GM12878 (cell line): ENCODE measurements around the gene DPPA3.
"Not testable (repeated sequence)": the region's sequence is repeated elsewhere in the genome, so short reads cannot be mapped to it uniquely, and the experiment has no call there.

Source experiments
- CHD1 ChIP-seq: IDR thresholded peaks from 2 replicates; pipeline ENCODE4 v1.6.1; 2012; ENCODE audit warnings: low read depth, low read length, improper control_type of control experiment
- CREM ChIP-seq: IDR thresholded peaks from 2 replicates; pipeline ENCODE4 v1.6.1; 2014; ENCODE audit warnings: antibody characterized with exemption, low read depth
- GATAD2B ChIP-seq: fragments of 450-650 bp; conservative IDR thresholded peaks from 2 replicates; pipeline ENCODE4 v1.6.1; 2017; ENCODE audit warnings: low read depth, mild to moderate bottlenecking, moderate library complexity
- NFIC ChIP-seq: IDR thresholded peaks from 2 replicates; pipeline ENCODE4 v1.6.1; 2012; ENCODE audit warnings: low read depth, mild to moderate bottlenecking, inconsistent platforms, low read length, moderate library complexity
- NR2F1 ChIP-seq: fragments of 450-650 bp; conservative IDR thresholded peaks from 2 replicates; pipeline ENCODE4 v1.6.1; 2017; ENCODE audit warnings: mild to moderate bottlenecking
- RAD51 ChIP-seq: fragments of 450-650 bp; IDR thresholded peaks from 2 replicates; pipeline ENCODE4 v1.6.1; 2016; ENCODE audit warnings: moderate library complexity, mild to moderate bottlenecking, inconsistent platforms
- SMC3 ChIP-seq: IDR thresholded peaks from 2 replicates; pipeline ENCODE4 v1.6.1; 2011; ENCODE audit warnings: low read length, improper control_type of control experiment, borderline replicate concordance
- SRF ChIP-seq, 2 experiments: IDR thresholded peaks; 2 replicates each; pipeline ENCODE4 v1.6.1; 2011; ENCODE audit warnings: low read depth in 2 of 2, low read length in 2 of 2, mild to moderate bottlenecking in 1 of 2, moderate library complexity in 1 of 2
- ZNF384 ChIP-seq: IDR thresholded peaks from 2 replicates; pipeline ENCODE4 v1.6.1; 2012; ENCODE audit warnings: low read depth, mild to moderate bottlenecking, low read length, improper control_type of control experiment, borderline replicate concordance
- TF ChIP-seq, protein P1 (sequence below), 3 experiments: IDR thresholded peaks in 2 of 3; conservative IDR thresholded peaks in 1 of 3; 2 replicates each; pipeline ENCODE4 v1.5.1; 2011; ENCODE audit warnings: low read depth in 3 of 3, low read length in 3 of 3, mild to moderate bottlenecking in 3 of 3, control low read depth in 2 of 3, moderate library complexity in 2 of 3, inconsistent platforms in 1 of 3, mixed read lengths in 1 of 3; ENCODE audit not compliant: control insufficient read depth in 2 of 3, insufficient read depth in 1 of 3; ENCODE audit errors: extremely low read depth in 1 of 3
- TF ChIP-seq, protein P2 (sequence below): IDR thresholded peaks from 2 replicates; pipeline ENCODE4 v1.6.1; 2012; ENCODE audit warnings: low read length, inconsistent platforms

DNA sequence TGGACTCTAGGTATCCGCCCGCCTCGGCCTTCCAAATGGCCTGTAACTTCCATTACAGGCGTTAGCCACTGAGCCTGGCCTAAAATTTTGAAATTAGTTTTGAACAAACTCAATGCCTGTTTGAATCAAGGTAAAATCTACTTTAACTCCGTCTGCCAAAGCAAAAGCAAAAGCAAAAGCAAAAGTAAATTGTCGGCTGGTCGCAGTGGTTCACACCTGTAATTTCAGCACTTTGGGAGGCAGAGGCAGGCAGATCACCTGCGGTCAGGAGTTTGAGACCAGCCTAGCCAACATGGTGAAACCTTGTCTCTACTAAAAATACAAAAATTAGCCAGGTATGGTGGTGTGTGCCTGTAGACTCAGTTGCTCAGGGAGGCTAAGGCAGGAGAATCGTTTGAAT is 44.4 kb downstream of the DPPA3 start:
- not testable (repeated sequence) for TF ChIP-seq SMC3; ZNF384; SRF (IDR thresholded peaks at IDR 0.05; ENCODE audit: low read depth in 2 of 2, low read length in 2 of 2); RAD51; GATAD2B; CREM; CHD1; NR2F1; NFIC
- TF ChIP-seq, protein P1, sequence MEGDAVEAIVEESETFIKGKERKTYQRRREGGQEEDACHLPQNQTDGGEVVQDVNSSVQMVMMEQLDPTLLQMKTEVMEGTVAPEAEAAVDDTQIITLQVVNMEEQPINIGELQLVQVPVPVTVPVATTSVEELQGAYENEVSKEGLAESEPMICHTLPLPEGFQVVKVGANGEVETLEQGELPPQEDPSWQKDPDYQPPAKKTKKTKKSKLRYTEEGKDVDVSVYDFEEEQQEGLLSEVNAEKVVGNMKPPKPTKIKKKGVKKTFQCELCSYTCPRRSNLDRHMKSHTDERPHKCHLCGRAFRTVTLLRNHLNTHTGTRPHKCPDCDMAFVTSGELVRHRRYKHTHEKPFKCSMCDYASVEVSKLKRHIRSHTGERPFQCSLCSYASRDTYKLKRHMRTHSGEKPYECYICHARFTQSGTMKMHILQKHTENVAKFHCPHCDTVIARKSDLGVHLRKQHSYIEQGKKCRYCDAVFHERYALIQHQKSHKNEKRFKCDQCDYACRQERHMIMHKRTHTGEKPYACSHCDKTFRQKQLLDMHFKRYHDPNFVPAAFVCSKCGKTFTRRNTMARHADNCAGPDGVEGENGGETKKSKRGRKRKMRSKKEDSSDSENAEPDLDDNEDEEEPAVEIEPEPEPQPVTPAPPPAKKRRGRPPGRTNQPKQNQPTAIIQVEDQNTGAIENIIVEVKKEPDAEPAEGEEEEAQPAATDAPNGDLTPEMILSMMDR (IDR thresholded peaks at IDR 0.05 in 2 of 3, conservative IDR thresholded peaks at IDR 0.05 in 1 of 3; ENCODE audit: control insufficient read depth in 2 of 3, extremely low read depth in 1 of 3, insufficient read depth in 1 of 3, low read depth in 3 of 3, low read length in 3 of 3): not testable (repeated sequence)
- TF ChIP-seq, protein P2, sequence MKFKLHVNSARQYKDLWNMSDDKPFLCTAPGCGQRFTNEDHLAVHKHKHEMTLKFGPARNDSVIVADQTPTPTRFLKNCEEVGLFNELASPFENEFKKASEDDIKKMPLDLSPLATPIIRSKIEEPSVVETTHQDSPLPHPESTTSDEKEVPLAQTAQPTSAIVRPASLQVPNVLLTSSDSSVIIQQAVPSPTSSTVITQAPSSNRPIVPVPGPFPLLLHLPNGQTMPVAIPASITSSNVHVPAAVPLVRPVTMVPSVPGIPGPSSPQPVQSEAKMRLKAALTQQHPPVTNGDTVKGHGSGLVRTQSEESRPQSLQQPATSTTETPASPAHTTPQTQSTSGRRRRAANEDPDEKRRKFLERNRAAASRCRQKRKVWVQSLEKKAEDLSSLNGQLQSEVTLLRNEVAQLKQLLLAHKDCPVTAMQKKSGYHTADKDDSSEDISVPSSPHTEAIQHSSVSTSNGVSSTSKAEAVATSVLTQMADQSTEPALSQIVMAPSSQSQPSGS: not testable (repeated sequence)
